GM04503 (cell line): ENCODE data around the gene ZNF609.

Experiments used
- DNase-seq: peaks from one replicate; pipeline ENCODE4 v3.0.0-alpha.2; 2012; ENCODE audit warnings: low read depth

Gene ZNF609

GRCh38 chr15:64536244-64536836, 76.0 kb downstream of the ZNF609 start:
- peak; percentile 51 for DNase-seq

- no peak for DNase-seq
These were observed 81.7 kb downstream of the ZNF609 start for GRCh38 chr15:64542091-64542490.

GRCh38 chr15:64544450-64544849, 84.1 kb downstream of the ZNF609 start:
- DNase-seq = no peak

GRCh38 chr15:64547275-64547674, 86.9 kb downstream of the ZNF609 start:
- DNase-seq = no peak

GRCh38 chr15:64548235-64548634, 87.9 kb downstream of the ZNF609 start:
- no peak for DNase-seq

- DNase-seq = no peak
These were observed 89.5 kb downstream of the ZNF609 start for GRCh38 chr15:64549860-64550259.

- DNase-seq = no peak
These were observed 92.0 kb downstream of the ZNF609 start for GRCh38 chr15:64552281-64552948.

GRCh38 chr15:64558460-64559179, 98.2 kb downstream of the ZNF609 start:
- peak; percentile 55 for DNase-seq

- no peak for DNase-seq
These were observed 98.9 kb downstream of the ZNF609 start for GRCh38 chr15:64559243-64559642.

- no peak for DNase-seq
These were observed 100.1 kb downstream of the ZNF609 start for GRCh38 chr15:64560501-64560900.

GRCh38 chr15:64560998-64561397, 100.6 kb downstream of the ZNF609 start:
- DNase-seq = no peak

- DNase-seq = no peak
These were observed 101.7 kb downstream of the ZNF609 start for GRCh38 chr15:64562003-64562640.

GRCh38 chr15:64566102-64566501, 105.7 kb downstream of the ZNF609 start:
- no peak for DNase-seq

- no peak for DNase-seq
These were observed 106.5 kb downstream of the ZNF609 start for GRCh38 chr15:64566629-64567427.

GRCh38 chr15:64568765-64569164, 108.4 kb downstream of the ZNF609 start:
- no peak for DNase-seq

- no peak for DNase-seq
These were observed 111.5 kb downstream of the ZNF609 start for GRCh38 chr15:64571857-64572291.

- no peak for DNase-seq
These were observed 112.5 kb downstream of the ZNF609 start for GRCh38 chr15:64572856-64573255.

GRCh38 chr15:64574301-64575017, 114.1 kb downstream of the ZNF609 start:
- DNase-seq = no peak

- no peak for DNase-seq
These were observed 120.5 kb downstream of the ZNF609 start for GRCh38 chr15:64580696-64581407.

- no peak for DNase-seq
These were observed 121.0 kb downstream of the ZNF609 start for GRCh38 chr15:64581408-64581761.

GRCh38 chr15:64582202-64582601, 121.8 kb downstream of the ZNF609 start:
- DNase-seq = no peak
